HG03097 (cell line): ENCODE data around the gene ADA.
"Not testable (repeated sequence)": the region's sequence is repeated elsewhere in the genome, so short reads cannot be mapped to it uniquely, and the experiment has no call there.

Experiments used
- ATAC-seq: cut with Tn5 transposase; IDR thresholded peaks from one replicate; pipeline ENCODE4 v1.9.1; 2021; ENCODE audit not compliant: unreplicated experiment, low FRiP score

ADA gene

GRCh38 chr20:44601801-44602204 lies 49.7 kb downstream of the ADA start:
- ATAC-seq, result no peak

GRCh38 chr20:44601236-44601671 lies 50.2 kb downstream of the ADA start:
- no peak for ATAC-seq

GRCh38 chr20:44600758-44601201 lies 50.7 kb downstream of the ADA start:
- ATAC-seq, result no peak

- ATAC-seq, result no peak
These were observed 51.2 kb downstream of the ADA start for GRCh38 chr20:44600301-44600700.

- ATAC-seq, result no peak
These were observed 51.8 kb downstream of the ADA start for GRCh38 chr20:44599715-44600114.

GRCh38 chr20:44598423-44599305 lies 52.8 kb downstream of the ADA start:
- peak; percentile 58 for ATAC-seq

- ATAC-seq, result no peak
These were observed 53.6 kb downstream of the ADA start for GRCh38 chr20:44597930-44598329.

GRCh38 chr20:44597516-44597915 lies 54.0 kb downstream of the ADA start:
- ATAC-seq, result no peak

- ATAC-seq, result no peak
These were observed 54.6 kb downstream of the ADA start for GRCh38 chr20:44596876-44597275.

GRCh38 chr20:44596010-44596409 lies 55.5 kb downstream of the ADA start:
- no peak for ATAC-seq

GRCh38 chr20:44594730-44595129 lies 56.8 kb downstream of the ADA start:
- ATAC-seq, result no peak

- no peak for ATAC-seq
These were observed 57.7 kb downstream of the ADA start for GRCh38 chr20:44593751-44594150.

- no peak for ATAC-seq
These were observed 59.1 kb downstream of the ADA start for GRCh38 chr20:44592366-44592765.

GRCh38 chr20:44590980-44591778 lies 60.3 kb downstream of the ADA start:
- ATAC-seq, result no peak

- ATAC-seq, result no peak
These were observed 62.0 kb downstream of the ADA start for GRCh38 chr20:44589537-44589936.

- not testable (repeated sequence) for ATAC-seq
These were observed 63.2 kb downstream of the ADA start for GRCh38 chr20:44588321-44588720.

GRCh38 chr20:44587035-44587980 lies 64.2 kb downstream of the ADA start:
- ATAC-seq, result no peak

- peak; percentile 71 for ATAC-seq
These were observed 65.1 kb downstream of the ADA start for GRCh38 chr20:44586289-44586911.

GRCh38 chr20:44585057-44585963 lies 66.2 kb downstream of the ADA start:
- no peak for ATAC-seq
